AML-193 (cell line): ENCODE data around the gene PXDN.
"Not testable (repeated sequence)": the region's sequence is repeated elsewhere in the genome, so short reads cannot be mapped to it uniquely, and the experiment has no call there.

Experiments
- DNase-seq, 2 experiments: peaks; one replicate each; lab custom pipeline; 2025; lab: John Stamatoyannopoulos, UW

PXDN gene

DNA sequence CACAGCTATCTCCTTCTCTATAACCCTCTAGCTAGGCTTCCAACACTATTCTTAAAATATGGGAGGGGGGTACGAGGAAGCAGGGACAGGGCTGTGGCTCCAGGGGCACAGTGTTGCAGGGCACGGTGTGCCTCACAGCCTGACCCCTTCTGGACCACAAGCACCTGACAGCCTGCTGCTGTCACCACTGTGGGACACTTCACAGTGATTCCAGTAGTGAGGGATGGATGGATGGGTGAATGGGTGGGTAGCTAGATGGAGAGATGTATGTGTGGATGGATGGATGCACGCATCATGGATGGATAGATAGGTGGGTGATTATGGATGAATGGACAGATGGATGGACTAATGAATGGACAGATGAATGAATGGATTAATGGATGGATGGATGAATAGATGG lies 21.6 kb downstream of the PXDN start:
- no peak for DNase-seq

DNA sequence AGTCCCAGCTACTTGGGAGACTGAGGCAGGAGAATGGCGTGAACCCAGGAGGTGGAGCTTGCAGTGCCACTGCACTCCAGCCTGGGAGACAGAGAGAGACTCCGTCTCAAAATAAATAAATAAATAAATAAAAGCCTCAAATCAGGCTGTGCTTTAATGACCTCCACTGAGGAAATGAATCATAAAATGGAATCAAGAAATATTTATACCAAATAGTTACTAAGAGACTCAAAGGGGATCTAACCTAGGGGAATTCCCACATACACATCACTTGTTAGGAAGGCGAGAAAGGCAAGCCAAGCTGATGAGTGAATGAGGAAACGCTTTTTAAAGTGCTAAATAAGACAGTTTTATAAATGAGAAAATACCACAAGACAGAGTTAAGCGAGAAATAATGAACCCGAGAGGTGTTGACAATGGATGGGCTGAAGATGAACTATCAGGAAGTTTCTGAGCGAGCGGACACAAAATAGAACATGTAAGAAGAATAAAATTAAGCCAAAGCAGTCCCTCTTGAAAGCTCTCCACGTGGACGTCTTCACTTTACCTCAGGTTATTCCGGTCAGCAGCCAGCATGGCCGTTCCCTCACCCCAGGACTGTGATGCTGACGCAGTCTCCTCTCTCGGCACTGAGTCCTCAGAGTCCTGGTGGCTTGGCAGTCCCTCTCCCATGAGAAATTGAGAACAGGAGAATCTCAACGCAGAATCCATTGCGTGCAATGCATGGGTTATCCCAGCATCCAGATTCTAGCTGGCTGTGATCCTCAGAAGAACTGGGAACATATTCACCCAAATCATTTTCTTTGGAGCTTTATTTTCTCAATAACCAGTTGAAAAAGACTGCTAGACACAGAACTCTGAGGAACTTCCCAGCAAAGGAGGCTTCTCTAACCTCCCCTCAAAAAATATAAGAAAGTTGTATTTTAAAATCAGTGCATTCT lies 22.3 kb downstream of the PXDN start:
- DNase-seq = no peak

GRCh38 chr2:1718339-1719220 lies 25.7 kb downstream of the PXDN start:
- DNase-seq = no peak

DNA sequence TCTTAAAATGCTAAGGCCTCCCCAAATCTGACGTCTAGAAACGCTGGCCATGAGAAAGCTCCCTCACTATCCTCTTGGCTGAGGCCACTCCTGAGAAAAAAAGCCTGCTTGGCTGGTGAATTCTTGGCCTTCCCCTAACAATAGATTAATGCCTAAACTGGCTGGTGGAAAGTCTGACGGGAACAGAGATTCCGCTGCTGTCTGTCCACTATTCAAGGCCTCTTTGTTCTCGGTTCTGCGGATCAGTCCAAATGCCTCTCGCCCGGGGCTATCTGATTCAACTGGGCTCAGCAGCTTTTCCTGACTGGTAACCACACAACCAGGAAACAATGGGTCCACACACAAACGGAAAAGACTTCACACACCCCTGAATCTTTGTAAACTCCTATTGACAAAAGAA lies 27.2 kb downstream of the PXDN start:
- DNase-seq = no peak

GRCh38 chr2:1716441-1716840 lies 27.9 kb downstream of the PXDN start:
- DNase-seq = no peak

- not testable (repeated sequence) for DNase-seq
Measured at GRCh38 chr2:1716014-1716305, 28.4 kb downstream of the PXDN start.

DNA sequence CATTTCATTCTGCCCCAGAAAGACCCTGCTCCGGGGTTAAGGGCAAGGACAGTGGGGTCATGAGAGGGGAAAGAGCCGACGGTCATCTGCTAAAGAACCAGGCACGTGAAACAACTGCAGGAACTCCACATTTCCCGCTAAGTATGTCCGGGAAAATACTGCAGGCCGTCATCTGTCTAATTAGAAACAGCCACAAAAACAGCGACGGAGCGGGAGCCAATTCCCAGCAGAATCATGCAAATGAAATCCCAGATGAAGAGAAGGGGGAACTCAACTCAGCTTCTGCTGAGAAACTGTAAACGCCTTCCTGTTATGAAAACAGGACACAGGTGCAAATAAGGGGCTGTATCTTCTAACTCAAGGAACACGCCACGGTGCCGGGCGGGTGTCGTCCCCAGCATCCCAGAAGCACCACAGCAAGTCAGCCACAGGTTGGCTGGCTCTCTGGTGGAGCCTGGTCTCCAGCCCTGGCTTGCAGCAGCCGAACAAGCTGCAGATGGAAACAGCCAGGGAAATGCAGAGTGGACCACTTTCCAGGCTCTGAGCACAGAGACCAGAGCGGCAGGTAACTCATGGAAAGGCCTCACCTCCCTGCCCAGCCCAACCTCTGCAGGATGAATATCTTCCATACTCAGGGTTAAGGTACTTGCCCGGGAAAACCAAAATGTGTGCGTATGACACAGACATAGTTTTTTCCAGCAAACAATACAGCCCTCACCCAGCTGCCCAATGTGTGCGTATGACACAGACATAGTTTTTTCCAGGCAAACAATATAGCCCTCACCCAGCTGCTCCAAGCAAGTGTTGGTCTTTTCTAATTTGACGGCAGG lies 28.9 kb downstream of the PXDN start:
- no peak for DNase-seq

DNA sequence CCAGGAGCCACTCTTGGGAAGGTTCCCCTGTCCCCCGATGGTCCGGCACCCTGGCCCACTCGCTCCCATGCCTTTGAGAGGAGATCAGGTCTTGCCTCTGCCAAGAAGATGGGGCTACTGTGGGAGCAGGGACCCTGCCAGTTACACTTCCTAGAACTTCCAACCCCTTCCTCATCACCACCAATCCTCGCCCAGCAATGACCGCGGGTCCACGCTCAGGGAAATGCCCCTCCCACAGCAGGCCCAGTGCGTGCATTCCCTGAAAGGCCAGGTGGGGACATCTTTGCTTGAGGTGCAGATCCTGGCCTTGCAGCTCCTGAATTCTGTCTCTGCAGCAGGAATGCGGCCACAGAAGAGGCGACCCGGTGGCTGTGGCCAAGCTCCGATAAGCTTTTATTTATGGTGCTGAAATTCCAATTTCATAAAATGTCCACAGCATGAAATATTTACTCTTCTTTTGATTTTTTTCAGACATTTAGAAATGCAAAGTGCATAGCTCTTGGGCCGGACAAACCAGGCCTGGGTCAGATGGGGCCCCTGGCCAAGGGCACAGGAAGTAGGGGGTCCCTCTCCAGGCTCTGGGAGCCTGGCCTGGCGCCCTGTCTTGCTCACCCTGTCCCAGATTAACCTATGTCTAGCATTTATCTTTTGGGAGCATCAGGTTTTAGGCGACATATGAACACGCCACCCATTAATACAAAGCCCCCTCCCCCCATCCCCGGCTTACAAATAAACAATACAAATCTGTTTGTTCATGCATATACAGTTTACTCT lies 29.8 kb downstream of the PXDN start:
- no peak for DNase-seq

DNA sequence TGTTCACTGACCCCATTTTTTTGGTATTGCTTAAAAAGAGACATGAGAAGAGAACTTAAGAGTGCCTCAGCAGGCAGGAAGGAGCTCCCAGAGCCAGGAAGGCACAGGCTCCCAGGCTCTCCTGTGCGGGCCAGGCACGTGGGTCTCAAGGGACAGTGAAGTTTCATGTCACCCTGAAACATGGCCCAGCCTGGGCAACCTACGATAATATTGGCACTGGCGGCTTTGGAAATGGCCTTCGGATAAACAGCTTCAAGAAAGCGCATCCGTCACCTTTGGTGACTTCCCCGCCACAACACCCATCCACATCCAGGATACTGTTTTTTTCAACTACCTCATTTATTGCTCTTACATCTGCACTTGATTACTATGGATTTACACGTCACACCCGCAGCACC lies 30.5 kb downstream of the PXDN start:
- no peak for DNase-seq

GRCh38 chr2:1713142-1713838 lies 31.0 kb downstream of the PXDN start:
- no peak for DNase-seq

GRCh38 chr2:1709946-1710560 lies 34.3 kb downstream of the PXDN start:
- no peak for DNase-seq

DNA sequence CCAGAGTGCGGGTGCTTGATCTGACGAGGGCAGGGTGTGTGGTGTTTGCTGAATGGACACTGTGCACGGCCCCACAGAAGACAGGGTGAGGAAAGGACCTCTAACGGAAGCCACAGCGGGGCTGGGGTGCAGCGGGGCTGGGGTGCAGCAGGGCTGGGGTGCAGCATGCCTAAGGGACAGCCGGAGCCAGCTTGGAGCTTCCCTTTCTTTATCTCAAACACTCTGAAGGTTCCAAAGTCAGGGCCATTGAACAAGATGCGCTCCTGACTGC lies 35.0 kb downstream of the PXDN start:
- no peak for DNase-seq

GRCh38 chr2:1708476-1709334 lies 35.6 kb downstream of the PXDN start:
- no peak for DNase-seq

DNA sequence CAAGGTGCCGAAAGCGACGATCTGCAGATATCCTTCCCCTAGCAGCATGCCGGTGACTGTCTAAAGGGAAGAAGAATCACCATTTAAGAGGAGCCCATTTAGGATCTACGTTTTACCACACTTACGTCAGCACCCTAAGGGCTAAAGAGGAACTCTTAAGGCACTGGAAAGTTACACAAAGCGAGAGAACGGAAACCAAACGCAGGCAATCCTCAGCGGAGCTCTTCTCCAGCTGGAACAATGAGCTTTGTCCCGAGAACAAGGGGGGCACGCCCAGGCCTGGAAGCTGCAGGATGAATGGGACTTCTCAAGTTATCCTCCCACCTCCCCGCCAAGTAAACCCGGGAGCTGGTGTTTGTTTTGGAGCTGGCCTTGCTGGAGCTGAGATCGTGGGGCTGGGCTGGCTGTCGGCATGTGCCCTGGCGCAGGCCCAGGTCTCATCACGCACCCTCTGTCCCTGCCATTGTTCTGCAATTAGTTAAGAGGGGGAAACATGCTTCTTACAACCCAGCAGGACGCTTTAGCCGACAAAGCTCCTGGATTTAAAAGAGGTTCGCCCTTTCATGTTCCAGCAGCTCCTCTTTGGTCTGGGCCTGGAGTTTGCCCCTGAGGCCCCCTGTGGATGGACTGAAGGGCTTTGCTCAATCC lies 36.4 kb downstream of the PXDN start:
- DNase-seq = no peak

DNA sequence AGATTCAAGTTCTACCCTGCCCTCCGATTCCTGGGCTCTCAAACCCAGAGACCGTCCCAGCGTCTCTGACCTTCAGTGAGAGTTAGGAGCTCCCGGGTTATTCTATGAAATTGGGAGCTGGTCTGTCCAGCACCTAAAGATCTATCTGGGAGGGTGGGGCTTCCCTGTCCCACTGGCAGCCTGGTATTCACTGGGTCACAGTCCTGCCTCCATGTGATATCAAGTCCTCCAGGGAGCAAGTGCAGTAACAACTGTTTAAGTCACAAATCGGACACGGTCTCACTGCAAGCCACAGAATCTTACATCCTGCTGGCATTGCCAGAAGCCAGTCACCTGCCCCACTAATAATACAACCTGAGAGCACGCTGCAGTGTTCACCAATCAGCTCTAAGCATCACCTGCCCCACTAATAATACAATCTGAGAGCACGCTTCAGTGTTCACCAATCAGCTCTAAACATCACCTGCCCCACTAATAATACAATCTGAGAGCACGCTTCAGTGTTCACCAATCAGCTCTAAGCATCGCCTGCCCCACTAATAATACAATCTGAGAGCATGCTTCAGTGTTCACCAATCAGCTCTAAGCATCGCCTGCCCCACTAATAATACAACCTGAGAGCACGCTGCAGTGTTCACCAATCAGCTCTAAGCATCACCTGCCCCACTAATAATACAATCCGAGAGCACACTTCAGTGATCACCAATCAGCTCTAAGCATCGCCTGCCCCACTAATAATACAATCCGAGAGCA lies 38.0 kb downstream of the PXDN start:
- not testable (repeated sequence) for DNase-seq

DNA sequence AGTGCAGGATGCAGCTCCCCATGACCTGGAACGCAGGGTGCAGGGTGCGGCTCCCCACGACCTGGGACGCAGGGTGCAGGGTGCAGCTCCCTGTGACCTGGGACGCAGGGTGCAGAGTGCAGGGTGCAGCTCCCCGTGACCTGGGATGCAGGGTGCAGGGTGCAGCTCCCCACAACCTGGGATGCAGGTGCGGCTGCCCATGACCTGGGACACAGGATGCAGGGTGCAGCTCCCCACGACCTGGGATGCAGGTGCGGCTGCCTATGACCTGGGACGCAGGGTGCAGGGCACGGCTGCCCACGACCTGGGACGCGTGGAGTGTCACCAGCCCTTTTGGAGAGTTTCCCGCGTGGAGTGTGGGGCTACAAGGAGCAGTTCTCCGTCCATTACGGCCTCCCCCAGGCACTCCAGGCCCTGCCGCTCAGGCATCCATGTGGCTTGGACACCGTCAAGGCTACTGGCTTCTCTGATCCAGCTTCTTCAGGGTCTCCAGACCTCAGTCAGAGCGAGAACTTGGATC lies 38.7 kb downstream of the PXDN start:
- DNase-seq = no peak

DNA sequence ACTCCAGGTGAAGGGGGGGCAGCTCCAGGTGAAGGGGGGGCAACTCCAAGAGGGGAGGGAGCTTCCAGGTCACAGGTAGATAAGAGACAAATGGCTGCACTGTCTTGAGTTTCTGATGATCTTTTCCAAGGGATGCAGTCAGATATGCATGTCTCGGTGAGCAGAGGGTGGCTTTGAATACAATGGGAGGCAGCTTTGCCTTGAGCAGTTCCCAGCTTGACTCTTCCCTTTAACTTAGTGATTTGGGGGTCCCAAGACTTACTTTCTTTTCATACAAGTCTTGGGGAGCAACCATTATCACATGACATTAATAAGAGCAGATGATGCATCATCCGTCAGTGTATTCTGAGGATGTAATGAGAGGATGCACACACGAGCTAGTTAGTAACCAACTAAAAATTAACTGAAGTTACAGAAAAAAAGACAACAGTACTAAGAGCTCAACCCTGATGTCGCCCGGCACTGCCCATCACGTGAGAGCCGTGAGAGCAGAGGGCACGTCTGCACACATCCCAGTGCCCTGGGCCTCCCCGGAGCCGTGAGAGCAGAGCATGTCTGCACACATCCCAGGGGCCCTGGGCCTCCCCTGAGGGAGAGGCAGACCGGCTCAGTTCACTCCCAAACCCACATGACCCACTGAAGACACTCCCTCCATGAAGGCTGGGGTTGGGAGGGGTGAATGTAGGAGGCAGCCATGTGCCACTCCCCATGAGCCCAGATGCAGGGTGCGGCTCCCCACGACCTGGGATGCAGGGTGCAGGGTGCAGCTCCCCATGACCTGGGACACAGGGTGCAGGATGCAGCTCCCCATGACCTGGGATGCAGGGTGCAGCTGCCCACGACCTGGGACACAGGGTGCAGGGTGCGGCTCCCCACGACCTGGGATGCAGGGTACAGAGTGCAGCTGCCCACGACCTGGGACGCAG lies 39.4 kb downstream of the PXDN start:
- no peak for DNase-seq
